K562 (cell line): ENCODE data around the gene GPSM3. TPM values are rescaled to one million over a fixed set of nuclear protein-coding genes. Genes with fewer than 3 reads are reported as not detected.

Experiments used
- BDP1 ChIP-seq: IDR thresholded peaks from 3 replicates; pipeline ENCODE4 v1.6.1; 2011; ENCODE audit not compliant: insufficient read length, insufficient read depth
- BMI1 ChIP-seq: fragments of 150-350 bp; IDR thresholded peaks from 2 replicates; pipeline ENCODE4 v1.6.1; 2014; ENCODE audit warnings: low read length
- CBX3 ChIP-seq, 2 experiments: IDR thresholded peaks; 1 replicate in 1 of 2; 2 replicates in 1 of 2; pipeline ENCODE4 v1.6.1; 2012; ENCODE audit warnings: inconsistent platforms in 2 of 2, low read length in 2 of 2, borderline replicate concordance in 1 of 2, control low read depth in 1 of 2
- ILF3 ChIP-seq: fragments of 450-650 bp; IDR thresholded peaks from 2 replicates; pipeline ENCODE4 v1.6.1; 2018; ENCODE audit warnings: antibody characterized with exemption, mild to moderate bottlenecking, moderate library complexity, borderline replicate concordance
- ILK ChIP-seq: fragments of 450-650 bp; IDR thresholded peaks from 2 replicates; pipeline ENCODE4 v1.6.1; 2016; ENCODE audit warnings: missing genetic modification characterization, low read depth, mild to moderate bottlenecking, missing compliant biosample characterization, moderate library complexity, borderline replicate concordance
- KDM4B ChIP-seq, 2 experiments: fragments of 450-650 bp in 1 of 2; sonication (generic) in 1 of 2; IDR thresholded peaks; 2 replicates each; pipeline ENCODE4 v1.6.1; 2016 to 2017; ENCODE audit warnings: borderline replicate concordance in 2 of 2, antibody characterized with exemption in 1 of 2, low read depth in 1 of 2, mild to moderate bottlenecking in 1 of 2
- MCM5 ChIP-seq: fragments of 450-650 bp; IDR thresholded peaks from 2 replicates; pipeline ENCODE4 v1.6.1; 2016; ENCODE audit warnings: low read depth
- MYC ChIP-seq, 2 experiments: fragments of 250-450 bp in 1 of 2; sonication (Bioruptor Pico) in 1 of 2; IDR thresholded peaks; 2 replicates each; pipeline versions ENCODE4 v1.5.1 to v1.6.1; 2012 to 2021; ENCODE audit warnings: low read depth in 2 of 2, borderline replicate concordance in 1 of 2, improper control_type of control experiment in 1 of 2, low read length in 1 of 2, mild to moderate bottlenecking in 1 of 2, moderate library complexity in 1 of 2
- NCOA6 ChIP-seq: fragments of 450-650 bp; IDR thresholded peaks from 2 replicates; pipeline ENCODE4 v1.6.1; 2017; ENCODE audit warnings: mild to moderate bottlenecking
- NFATC3 ChIP-seq: fragments of 450-650 bp; IDR thresholded peaks from 2 replicates; pipeline ENCODE4 v1.6.1; 2017; ENCODE audit warnings: mild to moderate bottlenecking
- PCBP2 ChIP-seq: fragments of 200-400 bp; formaldehyde crosslinking; IDR thresholded peaks from 2 replicates; pipeline ENCODE4 v1.6.1; 2018; ENCODE audit warnings: low read length, low read depth, mild to moderate bottlenecking, moderate library complexity; ENCODE audit not compliant: poor library complexity, severe bottlenecking
- RBM25 ChIP-seq: fragments of 200-400 bp; formaldehyde crosslinking; IDR thresholded peaks from 2 replicates; pipeline ENCODE4 v1.6.1; 2018; ENCODE audit warnings: low read length, low read depth, moderate library complexity; ENCODE audit not compliant: severe bottlenecking
- UBTF ChIP-seq, 2 experiments: IDR thresholded peaks; 2 replicates each; pipeline ENCODE4 v1.6.1; 2012; ENCODE audit warnings: improper control_type of control experiment in 2 of 2, low read depth in 2 of 2, low read length in 2 of 2, borderline replicate concordance in 1 of 2
- ZBTB12 ChIP-seq: fragments of 250-450 bp; sonication (Bioruptor Pico); IDR thresholded peaks from 2 replicates; pipeline ENCODE4 v1.4.0; 2020
- ZBTB49 ChIP-seq: sonication (generic); formaldehyde crosslinking; IDR thresholded peaks from 2 replicates; pipeline ENCODE4 v1.8.0; 2022; ENCODE audit warnings: missing genetic modification reagents, mild to moderate bottlenecking, borderline replicate concordance
- ZNF282 ChIP-seq: sonication (generic); formaldehyde crosslinking; IDR thresholded peaks from 2 replicates; pipeline ENCODE4 v1.8.1; 2023; ENCODE audit warnings: missing genetic modification reagents
- ZNF584 ChIP-seq: fragments of 200-800 bp; sonication (Bioruptor generic); IDR thresholded peaks from 2 replicates; pipeline ENCODE4 v1.6.1; 2016; ENCODE audit warnings: low read depth, mild to moderate bottlenecking, missing genetic modification characterization, missing compliant biosample characterization
- ZNF764 ChIP-seq: fragments of 250-450 bp; sonication (Bioruptor Pico); IDR thresholded peaks from 2 replicates; pipeline ENCODE4 v1.4.0; 2020; ENCODE audit warnings: low read depth, mild to moderate bottlenecking, moderate library complexity
- ZNF77 ChIP-seq: fragments of 250-450 bp; sonication (Bioruptor Pico); IDR thresholded peaks from 2 replicates; pipeline ENCODE4 v1.5.0; 2020
- ZNF780A ChIP-seq: fragments of 250-450 bp; sonication (Bioruptor Pico); IDR thresholded peaks from 2 replicates; pipeline ENCODE4 v1.5.0; 2021; ENCODE audit warnings: mild to moderate bottlenecking
- polyA plus RNA-seq, 8 experiments: library from polyadenylated mRNA; depleted of rRNA in 4 of 8; stranded (reverse) in 5 of 8; unstranded in 3 of 8; fragments of >200 nt; fragmentation: Nextera tagmentation in 2 of 8; fragmentation: Illumina TruSeq in 1 of 8; extraction: Ambion mirVana in 2 of 8; extraction: Trizol in 1 of 8; gene quantifications; 2 replicates each; pipeline versions ENCODE4 v1.2.1 to v1.2.3, GENCODE V29; 2011 to 2014; ENCODE audit warnings: inconsistent platforms in 1 of 8, missing spikeins in 1 of 8
- total RNA-seq, 7 experiments: library from RNA; depleted of rRNA in 6 of 7; stranded (reverse); fragments of >200 nt in 6 of 7; fragmentation: Illumina TruSeq in 2 of 7; extraction: Trizol in 2 of 7; gene quantifications; 2 replicates each; pipeline versions ENCODE4 v1.2.1 to v1.2.3, GENCODE V29; 2011 to 2021; ENCODE audit warnings: low replicate concordance in 1 of 7

GPSM3 gene
- total and polyA plus RNA-seq, 9 of the 15 experiments (the other 6 are each of a cell fraction or from before 2014, with no cell fraction given), result 5.3 to 42.6 (median 24.4) TPM

GRCh38 chr6:32195902-32196681 lies 3.6 kb upstream of the GPSM3 start (continued):
- TF ChIP-seq NCOA6 (no peak), ZNF584 (CRISPR knock-in tag) (peak; percentile 85; the same call in 1 of the 2 replicates), UBTF (IDR thresholded peaks at IDR 0.05; ENCODE audit: borderline replicate concordance in 1 of 2, low read depth in 2 of 2, low read length in 2 of 2) (peak in 1 of 2 experiments; percentile 44; a peak in 1 of 4 replicates), KDM4B (IDR thresholded peaks at IDR 0.05; ENCODE audit: borderline replicate concordance in 2 of 2, low read depth in 1 of 2) (peak in 1 of 2 experiments; percentile 51; a peak in 1 of 4 replicates), ZNF780A (no peak), NFATC3 (no peak), ILK (no peak), ZBTB49 (CRISPR knock-in tag) (peak; percentile 20; the same call in 1 of the 2 replicates), ZNF77 (CRISPR knock-in tag) (no peak), ZNF764 (no peak), ZBTB12 (CRISPR knock-in tag) (peak; percentile 97), BMI1 (0 out of 2 replicates have a peak, but pooled peaks have one; percentile 27), MCM5 (no peak), CBX3 (IDR thresholded peaks at IDR 0.05; ENCODE audit: borderline replicate concordance in 1 of 2, low read length in 2 of 2) (peak in 1 of 2 experiments; percentile 71; a peak in 1 of 3 replicates), ILF3 (peak; percentile 13; the same call in 1 of the 2 replicates), RBM25 (no peak), MYC (IDR thresholded peaks at IDR 0.05; ENCODE audit: low read depth, low read length) (peak; percentile 98), MYC (CRISPR knock-in tag; IDR thresholded peaks at IDR 0.05; ENCODE audit: borderline replicate concordance, low read depth) (peak; percentile 72; the same call in 1 of the 2 replicates), PCBP2 (no peak), BDP1 (no peak), ZNF282 (CRISPR knock-in tag) (0 out of 2 replicates have a peak, but pooled peaks have one; percentile 1)
